Measurements from ENCODE around the gene NLRP7.

GRCh38 chr19:54937926-54938325, 9.4 kb downstream of the NLRP7 start:
- TF ChIP-seq TAF1 (IDR thresholded peaks at IDR 0.05; ENCODE audit: borderline replicate concordance, low read depth, low read length) = no peak
- no peak for TF ChIP-seq POLR2A (IDR thresholded peaks at IDR 0.05; ENCODE audit: low read depth, low read length)
